SK-N-MC (cell line): ENCODE measurements around the gene PSMF1.
"Not testable (repeated sequence)": the region's sequence is repeated elsewhere in the genome, so short reads cannot be mapped to it uniquely, and the experiment has no call there.

Source experiments
- DNase-seq: peaks from one replicate; pipeline ENCODE4 v3.0.0-alpha.2; 2011; ENCODE audit warnings: low read depth, low spot score
- H3K27ac ChIP-seq: fragments of 200-600 bp; sonication (generic); 2 replicates; pipeline ENCODE4 v1.5.1; 2016; ENCODE audit warnings: mixed run types
- H3K36me3 ChIP-seq: fragments of 200-600 bp; sonication (generic); 2 replicates; pipeline ENCODE4 v1.6.1; 2017; ENCODE audit warnings: antibody characterized with exemption, low read length, mixed read lengths; ENCODE audit not compliant: insufficient read depth
- H3K4me3 ChIP-seq: fragments of 200-600 bp; sonication (generic); 2 replicates; pipeline ENCODE4 v1.5.1; 2016
- H3K9ac ChIP-seq: fragments of 200-600 bp; sonication (generic); 2 replicates; pipeline ENCODE4 v1.8.0; 2017; ENCODE audit warnings: mixed run types, mixed read lengths; ENCODE audit not compliant: insufficient read length
- H3K9me3 ChIP-seq: fragments of 200-600 bp; sonication (generic); 2 replicates; pipeline ENCODE4 v1.6.1; 2017; ENCODE audit warnings: low read depth, mild to moderate bottlenecking, antibody characterized with exemption, low read length, moderate library complexity, mixed read lengths
- EZH2 ChIP-seq: fragments of 200-600 bp; sonication (generic); IDR thresholded peaks from one replicate; pipeline ENCODE4 v1.6.1; 2017; ENCODE audit warnings: antibody characterized with exemption
- FOXP2 ChIP-seq: optimal IDR thresholded peaks from 2 replicates; pipeline ENCODE3; 2011; ENCODE audit warnings: mild to moderate bottlenecking, moderate library complexity; ENCODE audit not compliant: insufficient read depth; ENCODE audit errors: extremely low read length, control extremely low read depth
- POLR2AphosphoS5 ChIP-seq: IDR thresholded peaks from 2 replicates; pipeline ENCODE4 v1.6.1; 2012; ENCODE audit warnings: mild to moderate bottlenecking, low read depth, low read length, borderline replicate concordance

Gene PSMF1

DNA sequence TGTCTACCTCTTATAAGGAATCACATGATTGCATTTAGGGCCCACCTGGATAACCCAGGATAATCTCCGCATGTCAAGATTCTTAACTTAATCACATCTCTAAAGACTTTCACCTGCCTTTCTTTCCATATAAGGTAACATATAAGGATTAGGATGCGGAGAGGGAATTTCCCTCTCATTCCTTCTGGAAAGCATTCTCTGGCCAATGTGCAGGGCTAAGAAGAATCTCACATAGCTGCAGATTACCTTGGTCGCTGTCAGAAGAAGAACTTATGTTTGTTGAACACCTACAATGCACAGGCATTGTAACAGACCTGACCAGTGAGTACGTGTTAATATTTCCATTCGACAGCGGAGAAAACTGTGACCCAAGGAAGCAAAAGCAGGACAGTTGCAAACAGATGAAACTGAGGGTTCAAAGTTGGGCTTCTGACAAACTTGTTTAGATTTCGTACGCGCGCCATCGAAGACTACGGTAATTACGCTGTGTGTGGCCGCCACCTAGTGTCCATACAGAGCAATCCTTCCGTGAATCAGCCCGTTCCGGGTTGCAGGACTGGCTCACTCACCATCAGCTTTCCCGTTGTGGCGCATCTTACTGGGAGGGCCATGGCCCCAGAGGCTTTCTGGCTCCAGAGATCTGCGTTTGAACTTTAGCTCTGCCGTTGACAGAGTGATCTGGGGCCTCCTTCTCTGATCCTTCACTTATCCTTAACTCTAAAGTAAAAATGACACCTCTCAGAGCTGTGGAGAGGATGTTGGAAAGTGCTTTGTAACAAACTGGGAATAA is 94.4 kb downstream of the PSMF1 start:
- Histone ChIP-seq H3K4me3 (no peak overlapping the region), H3K9ac (no peak overlapping the region), H3K27ac (no peak overlapping the region), H3K9me3 (no peaks in the 10 kb centered on the region), H3K36me3 (no peaks in the 10 kb centered on the region)
- DNase-seq = no peak
- TF ChIP-seq POLR2AphosphoS5 (no peak), FOXP2 (no peak), EZH2 (no peak)

DNA sequence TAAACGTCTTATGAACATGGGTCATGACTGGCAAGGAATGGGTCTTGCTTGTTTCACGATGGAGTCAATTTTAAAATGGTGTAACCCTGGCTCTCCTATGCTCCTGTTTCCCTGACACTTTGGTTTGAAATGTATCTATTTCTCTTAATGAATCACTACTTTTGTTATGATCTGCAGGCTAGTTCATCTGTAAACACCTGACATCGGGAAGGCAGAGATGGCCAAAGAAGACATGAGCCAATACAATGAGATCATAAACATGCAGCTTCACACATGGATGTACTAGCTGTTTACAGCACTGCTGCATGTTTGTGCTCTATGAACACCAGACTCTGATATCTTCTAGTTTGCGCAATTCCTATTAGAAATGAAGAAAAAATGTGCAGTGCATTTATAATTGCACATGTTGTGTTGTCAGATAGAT is 96.4 kb downstream of the PSMF1 start:
- no peak overlapping the region for H3K9ac ChIP-seq
- H3K9me3 ChIP-seq = no peaks in the 10 kb centered on the region
- H3K4me3 ChIP-seq = no peak overlapping the region
- H3K27ac ChIP-seq = no peak overlapping the region
- no peak for TF ChIP-seq POLR2AphosphoS5
- TF ChIP-seq EZH2 = no peak
- no peaks in the 10 kb centered on the region for H3K36me3 ChIP-seq
- DNase-seq = no peak

DNA sequence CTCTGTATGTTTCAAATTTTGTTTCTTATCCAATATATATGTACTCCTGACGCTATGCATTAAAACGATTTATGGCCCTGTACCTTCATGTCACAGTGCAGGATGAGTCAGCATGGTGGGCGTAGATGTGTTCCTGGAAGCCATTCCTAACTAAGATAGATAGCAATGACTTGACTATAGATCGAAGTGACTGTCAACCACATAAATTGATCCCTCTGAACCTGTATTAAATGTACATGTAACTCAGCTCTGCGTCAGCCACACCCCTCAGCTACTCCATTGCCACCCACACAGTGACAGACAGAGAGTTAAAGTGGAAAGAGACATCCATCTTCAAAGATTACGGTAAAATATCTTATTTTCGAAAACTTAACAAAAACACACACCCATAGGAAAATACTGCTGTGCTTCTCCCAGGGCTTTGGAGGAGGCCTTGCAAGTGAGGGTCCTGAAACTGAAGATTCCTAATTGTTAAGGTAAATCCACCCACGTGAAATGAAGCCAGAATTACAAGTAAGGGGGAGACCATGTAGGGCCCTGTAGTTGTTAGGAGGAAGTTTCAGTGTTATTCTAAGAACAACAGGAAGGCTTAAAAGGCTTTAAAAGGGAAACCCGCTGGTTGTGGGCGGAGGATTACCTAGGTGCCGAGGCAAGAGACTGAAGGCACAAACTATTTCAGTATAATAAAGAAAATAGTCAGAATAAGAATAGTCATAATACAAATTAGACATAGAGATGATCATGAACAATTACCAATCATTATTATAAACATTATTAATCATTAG is 97.2 kb downstream of the PSMF1 start:
- no peak for DNase-seq
- Histone ChIP-seq H3K9ac (no peak overlapping the region), H3K4me3 (no peak overlapping the region), H3K36me3 (no peaks in the 10 kb centered on the region), H3K9me3 (no peaks in the 10 kb centered on the region), H3K27ac (no peak overlapping the region)
- TF ChIP-seq FOXP2 = no peak
- TF ChIP-seq POLR2AphosphoS5 = no peak
- no peak for TF ChIP-seq EZH2

DNA sequence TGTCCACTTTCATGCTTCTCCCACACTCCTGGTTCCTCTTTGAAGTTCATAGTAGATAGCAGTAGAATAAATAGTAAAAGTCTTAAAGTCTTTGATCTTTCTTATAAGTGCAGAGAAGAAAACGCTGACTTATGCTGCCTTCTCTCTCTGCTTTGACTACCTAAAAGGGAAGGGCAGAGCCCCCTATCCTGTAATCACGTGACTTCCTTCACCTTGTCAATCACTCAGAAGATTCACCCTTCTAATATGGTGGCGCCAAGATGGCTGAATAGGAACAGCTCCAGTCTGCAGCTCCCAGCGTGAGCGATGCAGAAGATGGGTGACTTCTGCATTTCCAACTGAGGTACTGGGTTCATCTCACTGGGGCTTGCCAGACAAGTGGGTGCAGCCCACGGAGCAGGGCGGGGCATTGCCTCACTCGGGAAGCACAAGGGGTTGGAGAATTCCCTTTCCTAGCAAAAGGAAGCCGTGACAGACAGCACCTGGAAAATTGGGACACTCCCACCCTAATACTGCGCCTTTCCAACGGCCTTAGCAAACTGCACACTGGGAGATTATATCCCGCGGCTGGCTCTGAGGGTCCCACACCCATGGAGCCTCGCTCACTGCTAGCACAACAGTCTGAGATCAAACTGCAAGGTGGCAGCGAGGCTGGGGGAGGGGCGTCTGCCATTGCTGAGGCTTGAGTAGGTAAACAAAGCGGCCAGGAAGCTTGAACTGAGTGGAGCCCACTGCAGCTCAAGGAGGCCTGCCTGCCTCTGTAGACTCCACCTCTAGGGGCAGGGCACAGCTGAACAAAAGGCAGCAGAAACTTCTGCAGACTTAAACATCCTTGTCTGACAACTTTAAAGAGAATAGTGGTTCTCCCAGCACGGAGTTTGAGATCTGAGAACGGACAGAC is 98.4 kb downstream of the PSMF1 start:
- not testable (repeated sequence) for H3K9ac ChIP-seq, H3K4me3 ChIP-seq, H3K36me3 ChIP-seq, DNase-seq, H3K9me3 ChIP-seq, H3K27ac ChIP-seq
